ENCODE data around the gene ETV6. TPM values are rescaled to one million over a fixed set of nuclear protein-coding genes. Genes with fewer than 3 reads are reported as not detected.

ETV6 gene
- total and polyA plus RNA-seq, 2 experiments from 2014 or later = 9.1 to 11.9 TPM

GRCh38 chr12:11805043-11805442, 155.6 kb downstream of the ETV6 start:
- Histone ChIP-seq H3K9me3 (ENCODE audit: low read depth) (no peaks in the 10 kb centered on the region), H3K36me3 (no peaks in the 10 kb centered on the region), H3K4me3 (no peak overlapping the region), H3K27ac (no peak overlapping the region), H3K27me3 (no peaks in the 10 kb centered on the region), H3K4me1 (ENCODE audit: low read depth) (no peaks in the 10 kb centered on the region)
- DNase-seq (ENCODE audit: low read depth in 1 of 2, low spot score in 1 of 2) = no peak
- no peak for TF ChIP-seq CTCF (IDR thresholded peaks at IDR 0.05; ENCODE audit: low read depth, low read length)

GRCh38 chr12:11805680-11806079, 156.2 kb downstream of the ETV6 start:
- H3K4me1 ChIP-seq (ENCODE audit: low read depth) = peaks cover under 1% of the 10 kb centered on the region
- no peaks in the 10 kb centered on the region for H3K36me3 ChIP-seq
- no peak overlapping the region for H3K4me3 ChIP-seq
- DNase-seq (ENCODE audit: low read depth in 1 of 2, low spot score in 1 of 2) = no peak
- no peak for TF ChIP-seq CTCF (IDR thresholded peaks at IDR 0.05; ENCODE audit: low read depth, low read length)
- no peaks in the 10 kb centered on the region for H3K27me3 ChIP-seq
- H3K27ac ChIP-seq = no peak overlapping the region
- H3K9me3 ChIP-seq (ENCODE audit: low read depth) = no peaks in the 10 kb centered on the region

GRCh38 chr12:11807458-11807857, 158.0 kb downstream of the ETV6 start:
- H3K27me3 ChIP-seq = no peaks in the 10 kb centered on the region
- no peak for TF ChIP-seq CTCF (IDR thresholded peaks at IDR 0.05; ENCODE audit: low read depth, low read length)
- H3K4me3 ChIP-seq = no peak overlapping the region
- peaks cover 18% of the 10 kb centered on the region for H3K4me1 ChIP-seq (ENCODE audit: low read depth)
- DNase-seq (ENCODE audit: low read depth in 1 of 2, low spot score in 1 of 2) = no peak
- H3K9me3 ChIP-seq (ENCODE audit: low read depth) = no peaks in the 10 kb centered on the region
- no peaks in the 10 kb centered on the region for H3K36me3 ChIP-seq
- no peak overlapping the region for H3K27ac ChIP-seq

GRCh38 chr12:11808931-11809330, 159.5 kb downstream of the ETV6 start:
- TF ChIP-seq CTCF (IDR thresholded peaks at IDR 0.05; ENCODE audit: low read depth, low read length) = no peak
- H3K4me1 ChIP-seq (ENCODE audit: low read depth) = peaks cover 33% of the 10 kb centered on the region
- H3K27ac ChIP-seq = no peak overlapping the region
- H3K36me3 ChIP-seq = no peaks in the 10 kb centered on the region
- no peak overlapping the region for H3K4me3 ChIP-seq
- H3K9me3 ChIP-seq (ENCODE audit: low read depth) = no peaks in the 10 kb centered on the region
- no peaks in the 10 kb centered on the region for H3K27me3 ChIP-seq
- DNase-seq (ENCODE audit: low read depth in 1 of 2, low spot score in 1 of 2) = no peak

- H3K9me3 ChIP-seq (ENCODE audit: low read depth) = no peaks in the 10 kb centered on the region
- H3K27me3 ChIP-seq = no peaks in the 10 kb centered on the region
- DNase-seq (ENCODE audit: low read depth in 1 of 2, low spot score in 1 of 2) = no peak
- peaks cover 36% of the 10 kb centered on the region for H3K4me1 ChIP-seq (ENCODE audit: low read depth)
- H3K36me3 ChIP-seq = no peaks in the 10 kb centered on the region
- TF ChIP-seq CTCF (IDR thresholded peaks at IDR 0.05; ENCODE audit: low read depth, low read length) = no peak
- H3K4me3 ChIP-seq = no peak overlapping the region
- no peak overlapping the region for H3K27ac ChIP-seq
Observed at GRCh38 chr12:11810206-11810545, 160.7 kb downstream of the ETV6 start.

GRCh38 chr12:11811008-11811407, 161.5 kb downstream of the ETV6 start:
- Histone ChIP-seq H3K27me3 (no peaks in the 10 kb centered on the region), H3K4me1 (ENCODE audit: low read depth) (peaks cover 36% of the 10 kb centered on the region), H3K4me3 (no peak overlapping the region), H3K36me3 (no peaks in the 10 kb centered on the region), H3K27ac (peak overlapping the region; percentile 69), H3K9me3 (ENCODE audit: low read depth) (no peaks in the 10 kb centered on the region)
- DNase-seq (ENCODE audit: low read depth in 1 of 2, low spot score in 1 of 2) = no peak
- no peak for TF ChIP-seq CTCF (IDR thresholded peaks at IDR 0.05; ENCODE audit: low read depth, low read length)

Measured in cardiac muscle cell (in vitro differentiated cells and primary cell).